Small intestine (tissue), 7 donors: ENCODE measurements around the gene CEACAM21. TPM values are rescaled to one million over a fixed set of nuclear protein-coding genes. Genes with fewer than 3 reads are reported as not detected.

Experiments
- DNase-seq, 2 donors: peaks; one replicate each; pipeline versions ENCODE4 v3.0.0 to v3.0.0-alpha.2; 2013
- FAIRE-seq: peaks from 2 replicates; lab custom pipeline; 2012; peaks lifted over from hg19 to GRCh38; lab: Jason Lieb, UNC
- H3K27ac ChIP-seq, 3 donors: one replicate each; pipeline ENCODE4 v1.5.1; 2013; ENCODE audit warnings: low read length in 2 of 3, mild to moderate bottlenecking in 2 of 3, control low read depth in 1 of 3, inconsistent platforms in 1 of 3, low read depth in 1 of 3, moderate library complexity in 1 of 3
- H3K27me3 ChIP-seq, 3 donors: one replicate each; pipeline ENCODE4 v1.6.1; 2013; ENCODE audit warnings: low read length in 3 of 3, inconsistent platforms in 1 of 3; ENCODE audit not compliant: control insufficient read depth in 3 of 3, insufficient read depth in 3 of 3
- H3K36me3 ChIP-seq, 3 donors: one replicate each; pipeline ENCODE4 v1.6.1; 2013; ENCODE audit warnings: low read length in 3 of 3, inconsistent platforms in 1 of 3, low read depth in 1 of 3, mild to moderate bottlenecking in 1 of 3, moderate library complexity in 1 of 3; ENCODE audit not compliant: control insufficient read depth in 3 of 3, insufficient read depth in 2 of 3
- H3K4me1 ChIP-seq, 3 donors: one replicate each; pipeline ENCODE4 v1.6.1; 2013; ENCODE audit warnings: low read length in 2 of 3, inconsistent platforms in 1 of 3, low read depth in 1 of 3, mild to moderate bottlenecking in 1 of 3, moderate library complexity in 1 of 3; ENCODE audit not compliant: control insufficient read depth in 3 of 3, insufficient read depth in 2 of 3
- H3K4me3 ChIP-seq, 3 donors: one replicate each; pipeline ENCODE4 v1.5.1; 2013; ENCODE audit warnings: low read length in 3 of 3, control low read depth in 1 of 3, inconsistent platforms in 1 of 3, low read depth in 1 of 3, mild to moderate bottlenecking in 1 of 3, moderate library complexity in 1 of 3
- H3K9me3 ChIP-seq, 2 donors: one replicate each; pipeline ENCODE4 v1.6.1; 2013; ENCODE audit warnings: low read depth in 1 of 2, low read length in 1 of 2; ENCODE audit not compliant: control insufficient read depth in 2 of 2, insufficient read depth in 1 of 2
- WGBS, 3 donors: extraction: QIAGEN DNeasy Blood & Tissue Kit; methylation state at CpG; one replicate each; pipeline ENCODE4 v1.1.7; 2013; 5-methylcytosine and 5-hydroxymethylcytosine counted together
- polyA plus RNA-seq, 4 donors: library from polyadenylated mRNA; stranded (reverse) in 3 of 4; unstranded in 1 of 4; fragments of 200-250 nt in 3 of 4; fragments of 120-200 nt in 1 of 4; gene quantifications; one replicate each; pipeline versions ENCODE4 v1.2.1 to v1.2.3, GENCODE V29; 2013
- donor health status: healthy with polysubstance abuse.
- donor health status: control.
- donor health status: control.
- donor health status: Bipolar disorder and iron deficiency.
- donor health status: healthy.

Gene CEACAM21
- polyA plus RNA-seq, 4 donors: 1.1 to 4.6 (median 1.9) TPM; not detected in 1

DNA sequence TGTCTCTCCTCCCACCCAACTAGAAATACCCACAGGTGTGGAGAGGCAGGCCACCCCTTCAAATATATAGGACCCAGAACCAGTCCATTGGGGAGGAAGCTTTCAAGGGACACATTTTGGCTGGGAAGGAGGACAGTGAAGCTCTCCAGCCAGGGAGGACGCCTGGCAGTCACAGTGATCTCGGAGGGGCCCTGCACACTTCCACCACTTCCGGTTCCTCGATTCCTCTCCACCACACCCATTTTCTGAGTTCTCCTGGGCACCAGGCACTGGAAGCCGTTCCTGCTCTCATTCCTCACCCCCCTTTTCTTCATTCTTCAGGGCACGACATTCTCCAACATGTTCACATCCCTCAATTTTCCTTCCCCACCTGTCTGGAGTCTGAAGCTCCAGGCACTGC, 30.4 kb upstream of the CEACAM21 start:
- no peaks in the 10 kb centered on the region for H3K27me3 ChIP-seq
- peaks cover 0 to 8% (median 0%) of the 10 kb centered on the region in 3 donors for H3K4me1 ChIP-seq
- no peaks in the 10 kb centered on the region for H3K9me3 ChIP-seq
- FAIRE-seq (no peak), DNase-seq (no peak)
- WGBS, 3 donors: 45 to 63% (median 62%) methylated on average over 6 of the region's 6 CpGs
- no peaks in the 10 kb centered on the region for H3K36me3 ChIP-seq
- peak overlapping the region in 1 of 3 donors; percentile 17 for H3K4me3 ChIP-seq
- H3K27ac ChIP-seq: peak overlapping the region in 2 of 3 donors; percentile 15 to 72

DNA sequence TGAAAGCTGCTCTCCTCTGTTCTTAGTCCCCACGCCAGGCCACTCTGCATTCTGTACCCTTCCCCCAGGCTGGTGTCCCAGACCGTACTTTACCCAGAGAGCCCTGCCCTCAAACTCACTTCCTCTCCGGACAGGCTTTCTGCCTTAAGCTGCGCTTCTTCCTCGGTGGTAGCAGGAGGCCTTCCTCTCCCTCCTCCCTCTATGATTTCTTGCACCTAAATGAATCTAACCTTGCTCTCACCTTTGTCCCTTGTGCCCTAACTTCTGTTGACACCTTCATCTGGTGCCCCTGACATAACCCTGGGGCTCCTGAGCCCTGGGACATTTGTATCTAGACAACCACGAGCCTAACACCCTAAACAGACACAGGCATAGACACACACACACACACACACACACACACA, 29.6 kb upstream of the CEACAM21 start:
- WGBS, 3 donors: 30 to 38% (median 33%) methylated on average over 6 of the region's 6 CpGs
- FAIRE-seq: no peak
- DNase-seq: peak; percentile 15 to 52
- H3K4me1 ChIP-seq: peaks cover 0 to 8% (median 0%) of the 10 kb centered on the region in 3 donors
- no peak overlapping the region for H3K4me3 ChIP-seq
- H3K27ac ChIP-seq: peak overlapping the region in 2 of 3 donors; percentile 15 to 72
- no peaks in the 10 kb centered on the region for H3K36me3 ChIP-seq
- no peaks in the 10 kb centered on the region for H3K27me3 ChIP-seq
- H3K9me3 ChIP-seq: no peaks in the 10 kb centered on the region

- Histone ChIP-seq H3K27me3 (no peaks in the 10 kb centered on the region), H3K27ac (peak overlapping the region in 1 of 3 donors; percentile 72), H3K4me3 (no peak overlapping the region), H3K4me1 (peaks cover 0 to 8% (median 0%) of the 10 kb centered on the region in 3 donors), H3K36me3 (no peaks in the 10 kb centered on the region), H3K9me3 (no peaks in the 10 kb centered on the region)
- WGBS, 3 donors: 66 to 76% (median 75%) methylated on average over 4 of the region's 4 CpGs
- DNase-seq (no peak), FAIRE-seq (no peak)
Observed at GRCh38 chr19:41546961-41547360, 29.0 kb upstream of the CEACAM21 start.

DNA sequence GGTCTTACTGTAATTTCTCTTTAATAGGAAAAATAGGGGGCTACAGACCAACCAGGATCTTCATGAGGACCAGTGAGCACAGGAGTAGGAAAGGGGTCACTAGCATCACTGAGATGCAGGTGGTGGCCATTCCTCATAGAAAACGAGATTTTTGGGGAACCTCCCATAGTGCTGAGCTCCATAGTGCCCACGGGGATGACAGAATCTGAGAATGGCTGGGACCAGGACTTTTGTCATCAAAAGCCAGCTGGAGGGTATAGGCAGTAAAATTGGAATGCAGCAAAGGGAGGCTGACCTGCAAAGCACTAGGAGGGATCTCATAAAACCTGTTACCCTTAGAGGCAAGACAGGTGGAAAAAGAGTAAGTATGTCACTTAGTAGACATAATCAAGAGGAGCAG, 28.4 kb upstream of the CEACAM21 start:
- Histone ChIP-seq H3K9me3 (no peaks in the 10 kb centered on the region), H3K27me3 (no peaks in the 10 kb centered on the region), H3K36me3 (no peaks in the 10 kb centered on the region), H3K4me1 (peaks cover 0 to 8% (median 0%) of the 10 kb centered on the region in 3 donors), H3K4me3 (no peak overlapping the region), H3K27ac (no peak overlapping the region)
- no peak for FAIRE-seq
- no peak for DNase-seq
- WGBS, 3 donors: 54 to 66% (median 56%) methylated on average over 2 of the region's 2 CpGs

GRCh38 chr19:41548047-41548446, 27.9 kb upstream of the CEACAM21 start:
- Histone ChIP-seq H3K27me3 (no peaks in the 10 kb centered on the region), H3K27ac (no peak overlapping the region), H3K9me3 (no peaks in the 10 kb centered on the region), H3K4me1 (peaks cover 0 to 8% (median 0%) of the 10 kb centered on the region in 3 donors), H3K36me3 (no peaks in the 10 kb centered on the region), H3K4me3 (no peak overlapping the region)
- no peak for FAIRE-seq
- 60 to 83% (median 63%) methylated on average over 4 of the region's 4 CpGs for WGBS, 3 donors
- DNase-seq: no peak

- H3K27ac ChIP-seq: peak overlapping the region; percentile 9 to 80 (median 40)
- WGBS, 3 donors: 13 to 17% (median 17%) methylated on average over 9 of the region's 9 CpGs
- H3K4me3 ChIP-seq: peak overlapping the region in 1 of 3 donors; percentile 46
- no peaks in the 10 kb centered on the region for H3K27me3 ChIP-seq
- no peaks in the 10 kb centered on the region for H3K9me3 ChIP-seq
- DNase-seq (peak; percentile 41 to 58), FAIRE-seq (no peak)
- H3K4me1 ChIP-seq: peaks cover 0 to 8% (median 0%) of the 10 kb centered on the region in 3 donors
- H3K36me3 ChIP-seq: no peaks in the 10 kb centered on the region
Observed at GRCh38 chr19:41548954-41549688, 26.8 kb upstream of the CEACAM21 start.

GRCh38 chr19:41549884-41550283, 26.1 kb upstream of the CEACAM21 start:
- 53 to 75% (median 66%) methylated on average over 5 of the region's 5 CpGs for WGBS, 3 donors
- FAIRE-seq: no peak
- H3K27me3 ChIP-seq: no peaks in the 10 kb centered on the region
- H3K9me3 ChIP-seq: no peaks in the 10 kb centered on the region
- peak overlapping the region in 1 of 3 donors; percentile 46 for H3K4me3 ChIP-seq
- peaks cover 0 to 8% (median 0%) of the 10 kb centered on the region in 3 donors for H3K4me1 ChIP-seq
- H3K36me3 ChIP-seq: no peaks in the 10 kb centered on the region
- no peak overlapping the region for H3K27ac ChIP-seq
- DNase-seq: no peak

GRCh38 chr19:41551212-41551610, 24.8 kb upstream of the CEACAM21 start:
- Histone ChIP-seq H3K4me1 (peaks cover 0 to 8% (median 4%) of the 10 kb centered on the region in 3 donors), H3K27ac (peak overlapping the region in 2 of 3 donors; percentile 4 to 83), H3K4me3 (peak overlapping the region in 1 of 3 donors; percentile 46), H3K9me3 (no peaks in the 10 kb centered on the region), H3K36me3 (no peaks in the 10 kb centered on the region), H3K27me3 (peaks cover 0 to 4% (median 0%) of the 10 kb centered on the region in 3 donors)
- 65 to 74% (median 71%) methylated on average over 9 of the region's 9 CpGs for WGBS, 3 donors
- FAIRE-seq (no peak), DNase-seq (no peak)
